H1 (cell line): ENCODE results near the gene SPTB. TPM values are rescaled to one million over a fixed set of nuclear protein-coding genes. Genes with fewer than 3 reads are reported as not detected.

Experiments used
- CTCF ChIA-PET: fragments of 300-600 bp; sonication (Branson Sonifier 250); formaldehyde crosslinking; loops from one replicate; lab custom pipeline; 2021; ENCODE audit not compliant: partially characterized antibody; lab: Charles Lee
- POLR2A ChIA-PET: fragments of 300-600 bp; sonication (Branson Sonifier 250); formaldehyde crosslinking; loops from one replicate; lab custom pipeline; 2021; ENCODE audit warnings: inconsistent platforms; ENCODE audit not compliant: partially characterized antibody; lab: Charles Lee
- DNase-seq, 2 experiments: peaks; one replicate each; pipeline versions ENCODE4 v3.0.0 to v3.0.0-alpha.2; 2010 to 2022; ENCODE audit warnings: low spot score in 2 of 2, low read depth in 1 of 2, mixed read lengths in 1 of 2
- FAIRE-seq: peaks from 2 replicates; lab custom pipeline; 2011; peaks lifted over from hg19 to GRCh38; lab: Jason Lieb, UNC
- H2AFZ ChIP-seq: 2 replicates; pipeline ENCODE4 v1.8.1; 2012; ENCODE audit warnings: low read length, inconsistent platforms
- H2AK5ac ChIP-seq: 2 replicates; pipeline ENCODE4 v1.6.1; 2013; ENCODE audit warnings: low read depth, low read length
- H2BK120ac ChIP-seq: replicated peaks from 2 replicates; pipeline ENCODE3; 2013; ENCODE audit warnings: low read depth, low read length, inconsistent platforms
- H2BK12ac ChIP-seq: 2 replicates; pipeline ENCODE4 v1.6.1; 2013; ENCODE audit warnings: low read depth, low read length
- H2BK15ac ChIP-seq: 2 replicates; pipeline ENCODE4 v1.6.1; 2013; ENCODE audit warnings: low read length
- H2BK20ac ChIP-seq: 2 replicates; pipeline ENCODE4 v1.6.1; 2013; ENCODE audit warnings: low read length
- H2BK5ac ChIP-seq: 2 replicates; pipeline ENCODE4 v1.6.1; 2013; ENCODE audit warnings: low read depth, low read length
- H3K14ac ChIP-seq: 2 replicates; pipeline ENCODE4 v1.6.1; 2013; ENCODE audit warnings: inconsistent platforms; ENCODE audit not compliant: insufficient read length
- H3K18ac ChIP-seq: 2 replicates; pipeline ENCODE4 v1.6.1; 2013; ENCODE audit warnings: low read length; ENCODE audit errors: extremely low read depth
- H3K23ac ChIP-seq: 2 replicates; pipeline ENCODE4 v1.6.1; 2013; ENCODE audit warnings: inconsistent platforms; ENCODE audit not compliant: insufficient read length
- H3K23me2 ChIP-seq: 2 replicates; pipeline ENCODE4 v1.6.1; 2013; ENCODE audit warnings: low read depth, low read length
- H3K27ac ChIP-seq: 2 replicates; pipeline ENCODE4 v1.6.1; 2011; ENCODE audit warnings: low read depth, low read length, inconsistent platforms
- H3K27me3 ChIP-seq, 4 experiments: replicated peaks in 1 of 4; 1 replicate in 1 of 4; 2 replicates in 3 of 4; pipeline versions ENCODE4 v1.6.1 to v1.8.1; 2011 to 2013; ENCODE audit warnings: low read length in 3 of 4, mild to moderate bottlenecking in 3 of 4, inconsistent platforms in 2 of 4, mixed read lengths in 2 of 4, moderate library complexity in 1 of 4; ENCODE audit not compliant: control insufficient read depth in 3 of 4, insufficient read depth in 3 of 4; ENCODE audit errors: extremely low read depth in 1 of 4
- H3K36me3 ChIP-seq, 4 experiments: 2 replicates each; pipeline versions ENCODE4 v1.6.1 to v1.8.1; 2011 to 2013; ENCODE audit warnings: mild to moderate bottlenecking in 4 of 4, low read length in 3 of 4, moderate library complexity in 2 of 4, control low read depth in 1 of 4, inconsistent platforms in 1 of 4; ENCODE audit not compliant: insufficient read depth in 4 of 4, control insufficient read depth in 2 of 4
- H3K4ac ChIP-seq: replicated peaks from 2 replicates; pipeline ENCODE3; 2013; ENCODE audit warnings: low read length, low read depth, mixed read lengths, inconsistent platforms; ENCODE audit not compliant: insufficient read length
- H3K4me1 ChIP-seq, 4 experiments: replicated peaks in 1 of 4; 1 replicate in 1 of 4; 2 replicates in 3 of 4; pipeline versions ENCODE4 v1.6.1 to v1.8.1; 2011 to 2013; ENCODE audit warnings: low read length in 3 of 4, inconsistent platforms in 2 of 4, mixed read lengths in 1 of 4; ENCODE audit not compliant: insufficient read depth in 4 of 4, control insufficient read depth in 3 of 4
- H3K4me2 ChIP-seq, 2 experiments: 2 replicates each; pipeline versions ENCODE4 v1.6.1 to v1.8.1; 2011 to 2013; ENCODE audit warnings: low read depth in 2 of 2, low read length in 2 of 2, control low read depth in 1 of 2, inconsistent platforms in 1 of 2, mild to moderate bottlenecking in 1 of 2; ENCODE audit not compliant: insufficient read depth in 1 of 2
- H3K4me3 ChIP-seq, 4 experiments: fragments of 200-600, 300-600 bp in 1 of 4; sonication (generic), shearing (Covaris generic), sonication (Bioruptor Twin) in 1 of 4; 2 replicates each; pipeline versions ENCODE4 v1.5.1 to v1.8.1; 2011 to 2016; ENCODE audit warnings: low read length in 4 of 4, low read depth in 3 of 4, control low read depth in 2 of 4, inconsistent platforms in 2 of 4, mild to moderate bottlenecking in 2 of 4, mixed read lengths in 1 of 4, moderate library complexity in 1 of 4; ENCODE audit not compliant: insufficient read depth in 2 of 4; ENCODE audit errors: extremely low read depth in 1 of 4
- H3K56ac ChIP-seq: replicated peaks from 2 replicates; pipeline ENCODE3; 2013; ENCODE audit warnings: low read depth, mild to moderate bottlenecking, mixed read lengths, low read length, inconsistent platforms; ENCODE audit not compliant: insufficient read length
- H3K79me1 ChIP-seq: 2 replicates; pipeline ENCODE4 v1.6.1; 2013; ENCODE audit warnings: low read depth, low read length, control low read depth
- H3K79me2 ChIP-seq, 2 experiments: 2 replicates each; pipeline versions ENCODE4 v1.6.1 to v1.8.1; 2012 to 2013; ENCODE audit warnings: low read length in 2 of 2, mild to moderate bottlenecking in 2 of 2, inconsistent platforms in 1 of 2; ENCODE audit not compliant: insufficient read depth in 2 of 2, control insufficient read depth in 1 of 2
- H3K9ac ChIP-seq, 4 experiments: replicated peaks in 1 of 4; 1 replicate in 1 of 4; 2 replicates in 3 of 4; pipeline versions ENCODE4 v1.6.1 to v1.8.1; 2011 to 2013; ENCODE audit warnings: low read depth in 3 of 4, low read length in 3 of 4, control low read depth in 2 of 4, mild to moderate bottlenecking in 2 of 4, moderate library complexity in 2 of 4, inconsistent platforms in 1 of 4; ENCODE audit errors: extremely low read depth in 1 of 4
- H3K9me3 ChIP-seq, 2 experiments: 2 replicates each; pipeline versions ENCODE4 v1.6.1 to v1.8.1; 2012 to 2013; ENCODE audit warnings: mild to moderate bottlenecking in 2 of 2, moderate library complexity in 2 of 2, control low read depth in 1 of 2, inconsistent platforms in 1 of 2, low read depth in 1 of 2, low read length in 1 of 2, mixed read lengths in 1 of 2; ENCODE audit not compliant: insufficient read depth in 2 of 2
- H4K20me1 ChIP-seq, 2 experiments: replicated peaks in 1 of 2; 2 replicates each; pipeline versions ENCODE3 to v1.8.1; 2011 to 2013; ENCODE audit warnings: inconsistent platforms in 2 of 2, low read length in 2 of 2, mild to moderate bottlenecking in 1 of 2; ENCODE audit not compliant: insufficient read depth in 2 of 2, control insufficient read depth in 1 of 2
- H4K5ac ChIP-seq: 2 replicates; pipeline ENCODE4 v1.6.1; 2013; ENCODE audit warnings: low read length, low read depth, mixed read lengths, inconsistent platforms; ENCODE audit not compliant: insufficient read length
- H4K8ac ChIP-seq: 2 replicates; pipeline ENCODE4 v1.8.0; 2013; ENCODE audit warnings: mild to moderate bottlenecking, moderate library complexity, low read length, inconsistent platforms; ENCODE audit not compliant: insufficient read depth; ENCODE audit errors: extremely low read depth
- H4K91ac ChIP-seq: replicated peaks from 2 replicates; pipeline ENCODE3; 2013; ENCODE audit warnings: low read length, mixed read lengths, inconsistent platforms; ENCODE audit not compliant: insufficient read length
- CBX8 ChIP-seq: fragments of 300-800, 300-1000 bp; sonication (generic); IDR thresholded peaks from 2 replicates; pipeline ENCODE4 v1.7.1; 2016; ENCODE audit warnings: low read depth, low read length, borderline replicate concordance
- CHD1 ChIP-seq: IDR thresholded peaks from 2 replicates; pipeline ENCODE4 v1.6.1; 2012; ENCODE audit warnings: low read depth, low read length, improper control_type of control experiment
- EGR1 ChIP-seq: IDR thresholded peaks from 2 replicates; pipeline ENCODE4 v1.6.1; 2011; ENCODE audit warnings: low read depth, low read length, borderline replicate concordance
- EP300 ChIP-seq, 2 experiments: IDR thresholded peaks; 1 replicate in 1 of 2; 2 replicates in 1 of 2; pipeline ENCODE4 v1.6.1; 2011 to 2012; ENCODE audit warnings: low read depth in 2 of 2, low read length in 2 of 2, mild to moderate bottlenecking in 2 of 2, borderline replicate concordance in 1 of 2, inconsistent platforms in 1 of 2, moderate library complexity in 1 of 2
- KDM1A ChIP-seq: fragments of 200-600, 300-600 bp; sonication (generic); IDR thresholded peaks from 2 replicates; pipeline ENCODE4 v1.7.1; 2016; ENCODE audit warnings: mild to moderate bottlenecking, low read length, borderline replicate concordance
- NRF1 ChIP-seq: IDR thresholded peaks from 2 replicates; pipeline ENCODE4 v1.6.1; 2011; ENCODE audit warnings: mild to moderate bottlenecking, low read depth, low read length, improper control_type of control experiment
- PHF8 ChIP-seq: fragments of 200-600 bp; sonication (generic); conservative IDR thresholded peaks from 2 replicates; pipeline ENCODE4 v1.7.1; 2012; ENCODE audit warnings: low read depth, mild to moderate bottlenecking, inconsistent platforms, low read length, moderate library complexity
- RAD21 ChIP-seq, 2 experiments: IDR thresholded peaks in 1 of 2; conservative IDR thresholded peaks in 1 of 2; 2 replicates each; pipeline ENCODE4 v1.6.1; 2011; ENCODE audit warnings: low read depth in 2 of 2, low read length in 2 of 2, improper control_type of control experiment in 1 of 2, inconsistent platforms in 1 of 2, mild to moderate bottlenecking in 1 of 2, moderate library complexity in 1 of 2
- RBBP5 ChIP-seq: IDR thresholded peaks from 2 replicates; pipeline ENCODE4 v1.7.1; 2012; ENCODE audit warnings: low read depth, mild to moderate bottlenecking, inconsistent platforms, low read length, moderate library complexity, borderline replicate concordance
- TBP ChIP-seq: IDR thresholded peaks from 2 replicates; pipeline ENCODE4 v1.6.1; 2011; ENCODE audit warnings: low read depth, low read length, improper control_type of control experiment
- ZNF274 ChIP-seq: IDR thresholded peaks from 2 replicates; pipeline ENCODE4 v1.7.0; 2012; ENCODE audit warnings: low read length, borderline replicate concordance; ENCODE audit errors: extremely low read depth
- WGBS, 2 experiments: shearing (Covaris generic) in 1 of 2; methylation state at CpG; one replicate each; pipeline versions ENCODE4 v1.1.6 to v1.1.7; 2013 to 2015; ENCODE audit warnings: low lambda C conversion rate in 2 of 2, mixed read lengths in 2 of 2, inconsistent platforms in 1 of 2, low coverage in 1 of 2, missing lambda C conversion rate in 1 of 2; ENCODE audit not compliant: insufficient replicate concordance in 2 of 2, insufficient coverage in 1 of 2, insufficient read length in 1 of 2; ENCODE audit errors: extremely low coverage in 1 of 2, missing lambda C conversion rate in 1 of 2; 5-methylcytosine and 5-hydroxymethylcytosine counted together
- polyA plus RNA-seq, 7 experiments: library from polyadenylated mRNA; depleted of rRNA in 3 of 7; stranded (reverse) in 5 of 7; unstranded in 2 of 7; fragments of >200 nt in 5 of 7; fragments of 200-250 nt in 2 of 7; gene quantifications; 1 replicate in 5 of 7; 2 replicates in 1 of 7; 4 replicates in 1 of 7; pipeline versions ENCODE4 v1.2.1 to v1.2.3, GENCODE V29; 2011 to 2013; ENCODE audit warnings: missing spikeins in 2 of 7, mixed read lengths in 2 of 7
- total RNA-seq: library from RNA; stranded (reverse); fragmentation: NEBNext Ultra II Directional; extraction: Animal tissue kit (Norgen Biotek cat#: 25700); gene quantifications from 2 replicates; pipeline ENCODE4 v1.2.1, GENCODE V29; 2021

Gene SPTB
- total and polyA plus RNA-seq, 2 of the 8 experiments (the other 6 are each of a cell fraction or from before 2014, with no cell fraction given) = 0.30 to 2.4 TPM

DNA sequence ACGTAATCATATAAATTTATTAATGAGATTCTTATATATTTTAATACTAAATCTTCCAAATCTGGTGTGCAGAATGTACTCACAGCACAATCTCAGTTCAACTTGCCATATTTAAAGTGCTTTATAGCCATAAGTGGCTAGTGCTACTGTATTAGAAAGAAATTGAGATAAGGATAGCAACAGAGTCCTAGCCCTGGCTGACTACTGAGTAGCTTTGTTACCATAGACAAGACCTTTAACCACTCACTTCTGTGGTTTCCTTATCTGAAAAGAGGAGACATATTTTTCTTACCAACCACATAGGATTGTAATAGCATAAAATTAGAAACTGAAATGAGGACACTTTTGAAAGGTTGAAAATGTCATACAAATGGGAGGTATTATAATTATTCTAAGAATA is 32.6 kb upstream of the SPTB start:
- Histone ChIP-seq H4K5ac (no peak overlapping the region), H3K79me1 (no peaks in the 10 kb centered on the region; the same call in none of the 2 replicates), H3K4me2 (no peak overlapping the region), H3K23ac (no peak overlapping the region), H4K91ac (no peak overlapping the region), H2BK5ac (no peak overlapping the region), H3K14ac (no peak overlapping the region), H2BK15ac (no peak overlapping the region), H3K27me3 (peaks cover 0 to 1% (median 0%) of the 10 kb centered on the region in 4 experiments; a peak in 1 of 7 replicates), H2BK12ac (no peak overlapping the region), H4K8ac (no peak overlapping the region), H3K4me3 (no peak overlapping the region), H3K9ac (no peak overlapping the region), H3K36me3 (no peaks in the 10 kb centered on the region), H3K4me1 (peaks cover 0 to 4% (median 3%) of the 10 kb centered on the region in 4 experiments; a peak in 4 of 7 replicates), H2AFZ (no peak overlapping the region), H3K9me3 (no peaks in the 10 kb centered on the region), H3K27ac (no peak overlapping the region), H3K18ac (no peak overlapping the region), H2BK120ac (no peak overlapping the region), H3K4ac (no peak overlapping the region), H2BK20ac (no peak overlapping the region), H3K79me2 (peaks cover 5 to 21% of the 10 kb centered on the region in 2 experiments; a peak in 3 of 4 replicates), H3K56ac (no peak overlapping the region), H2AK5ac (no peak overlapping the region), H4K20me1 (no peaks in the 10 kb centered on the region), H3K23me2 (peaks cover 5% of the 10 kb centered on the region)
- FAIRE-seq = no peak
- ChIA-PET CTCF (interaction anchor here (0.6 to 4.9 kb wide), 11 partner anchors 12 to 117 kb away, joined by 3 to 66 read pairs (median 8); no protein-coding TSS in a partner anchor), POLR2A (no interaction called here)
- WGBS, 2 experiments = 0% methylated on average over 1 of the region's 1 CpG; no CpG with 5 or more reads in 1 of the 2 experiments
- DNase-seq = no peak
- TF ChIP-seq NRF1 (no peak), EGR1 (no peak), CBX8 (no peak), EP300 (IDR thresholded peaks at IDR 0.05; ENCODE audit: borderline replicate concordance in 1 of 2, low read depth in 2 of 2, low read length in 2 of 2) (no peak), PHF8 (no peak), RAD21 (IDR thresholded peaks at IDR 0.05 in 1 of 2, conservative IDR thresholded peaks at IDR 0.05 in 1 of 2; ENCODE audit: low read depth in 2 of 2, low read length in 2 of 2) (no peak), ZNF274 (no peak), CHD1 (no peak), RBBP5 (no peak), TBP (no peak), KDM1A (no peak)
